Rectal smooth muscle tissue (tissue), 1 donor: ENCODE data around the gene DMRTA2.
"Not testable (repeated sequence)": the region's sequence is repeated elsewhere in the genome, so short reads cannot be mapped to it uniquely, and the experiment has no call there.

Source experiments
- H3K27ac ChIP-seq: one replicate; pipeline ENCODE4 v1.7.0; 2013; ENCODE audit warnings: low read depth, low read length, inconsistent platforms
- H3K27me3 ChIP-seq: one replicate; pipeline ENCODE4 v1.7.0; 2013; ENCODE audit warnings: low read length; ENCODE audit not compliant: control insufficient read depth, insufficient read depth
- H3K36me3 ChIP-seq: one replicate; pipeline ENCODE4 v1.7.0; 2013; ENCODE audit warnings: low read length; ENCODE audit not compliant: control insufficient read depth, insufficient read depth
- H3K4me1 ChIP-seq: one replicate; pipeline ENCODE4 v1.7.0; 2013; ENCODE audit warnings: low read length; ENCODE audit not compliant: control insufficient read depth, insufficient read depth
- H3K4me3 ChIP-seq: one replicate; pipeline ENCODE4 v1.7.0; 2013; ENCODE audit warnings: low read length
- H3K9ac ChIP-seq: one replicate; pipeline ENCODE4 v1.7.0; 2013; ENCODE audit warnings: low read length

Gene DMRTA2

GRCh38 chr1:50412813-50413476 lies 10.3 kb downstream of the DMRTA2 start:
- no peak overlapping the region for H3K9ac ChIP-seq
- H3K27ac ChIP-seq = no peak overlapping the region
- H3K36me3 ChIP-seq = no peaks in the 10 kb centered on the region
- no peak overlapping the region for H3K4me3 ChIP-seq
- peaks cover 20% of the 10 kb centered on the region for H3K27me3 ChIP-seq
- H3K4me1 ChIP-seq = no peaks in the 10 kb centered on the region

- Histone ChIP-seq H3K27me3 (no peaks in the 10 kb centered on the region), H3K4me3 (no peak overlapping the region), H3K4me1 (no peaks in the 10 kb centered on the region), H3K36me3 (no peaks in the 10 kb centered on the region), H3K27ac (no peak overlapping the region), H3K9ac (no peak overlapping the region)
Measured at GRCh38 chr1:50405814-50406213, 17.4 kb downstream of the DMRTA2 start.

- H3K36me3 ChIP-seq = no peaks in the 10 kb centered on the region
- no peak overlapping the region for H3K27ac ChIP-seq
- H3K9ac ChIP-seq = no peak overlapping the region
- no peaks in the 10 kb centered on the region for H3K4me1 ChIP-seq
- no peaks in the 10 kb centered on the region for H3K27me3 ChIP-seq
- H3K4me3 ChIP-seq = no peak overlapping the region
Measured at GRCh38 chr1:50393522-50394120, 29.6 kb downstream of the DMRTA2 start.

DNA sequence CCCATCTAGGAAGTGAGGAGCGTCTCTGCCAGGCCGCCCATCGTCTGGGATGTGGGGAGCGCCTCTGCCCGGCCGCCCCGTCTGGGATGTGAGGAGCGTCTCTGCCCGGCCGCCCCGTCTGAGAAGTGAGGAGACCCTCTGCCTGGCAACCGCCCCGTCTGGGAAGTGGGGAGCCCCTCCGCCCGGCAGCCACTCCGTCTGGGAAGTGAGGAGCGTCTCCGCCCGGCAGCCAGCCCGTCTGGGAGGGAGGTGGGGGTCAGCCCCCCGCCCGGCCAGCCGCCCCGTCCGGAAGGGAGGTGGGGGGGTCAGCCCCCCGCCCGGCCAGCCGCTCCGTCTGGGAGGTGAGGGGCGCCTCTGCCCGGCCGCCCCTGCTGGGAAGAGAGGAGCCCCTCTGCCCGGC lies 41.7 kb downstream of the DMRTA2 start:
- not testable (repeated sequence) for H3K4me1 ChIP-seq, H3K9ac ChIP-seq, H3K27ac ChIP-seq, H3K36me3 ChIP-seq, H3K4me3 ChIP-seq, H3K27me3 ChIP-seq

GRCh38 chr1:50378770-50379169 lies 44.5 kb downstream of the DMRTA2 start:
- Histone ChIP-seq H3K4me3 (no peak overlapping the region), H3K4me1 (no peaks in the 10 kb centered on the region), H3K9ac (no peak overlapping the region), H3K27me3 (no peaks in the 10 kb centered on the region), H3K36me3 (no peaks in the 10 kb centered on the region), H3K27ac (no peak overlapping the region)

DNA sequence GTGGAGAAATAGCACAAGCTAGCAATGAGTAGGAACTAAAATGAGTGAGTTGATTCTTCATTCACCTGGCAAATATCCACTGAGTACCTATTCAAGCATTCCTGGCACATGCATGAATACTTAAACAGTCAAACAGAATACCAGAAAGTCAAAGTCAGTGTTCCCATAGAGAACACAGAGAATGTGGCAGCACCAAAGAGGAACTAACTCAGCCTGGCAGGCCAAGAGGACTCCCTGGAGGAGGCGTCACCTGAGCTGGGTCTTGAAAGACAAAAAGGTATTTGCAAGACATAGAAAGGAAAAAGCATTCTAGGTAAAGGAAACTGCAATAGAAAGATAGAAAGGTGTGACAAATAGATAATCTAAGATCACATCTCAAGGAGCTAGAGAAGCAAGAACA lies 49.7 kb downstream of the DMRTA2 start:
- H3K27me3 ChIP-seq = no peaks in the 10 kb centered on the region
- H3K4me1 ChIP-seq = no peaks in the 10 kb centered on the region
- no peak overlapping the region for H3K27ac ChIP-seq
- H3K4me3 ChIP-seq = no peak overlapping the region
- H3K36me3 ChIP-seq = no peaks in the 10 kb centered on the region
- H3K9ac ChIP-seq = no peak overlapping the region

DNA sequence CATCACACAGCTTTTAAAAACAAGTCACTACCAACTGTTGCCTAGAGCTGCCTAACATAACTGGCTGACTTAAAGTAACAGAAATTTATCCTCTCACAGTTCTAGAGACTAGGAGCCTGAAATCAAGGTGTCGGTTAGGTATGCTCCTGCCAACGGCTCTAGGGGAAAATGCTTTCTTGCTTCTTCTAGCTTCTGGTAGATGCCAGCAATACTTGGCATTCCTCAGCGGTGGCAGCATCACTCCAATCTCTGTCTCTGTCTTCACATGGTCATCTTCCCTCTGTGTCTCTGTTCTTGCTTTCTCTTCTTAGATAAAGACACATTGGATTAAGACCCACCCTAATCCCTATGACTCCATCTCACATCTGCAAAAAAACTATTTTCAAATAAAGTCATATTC lies 51.5 kb downstream of the DMRTA2 start:
- Histone ChIP-seq H3K4me1 (no peaks in the 10 kb centered on the region), H3K27me3 (no peaks in the 10 kb centered on the region), H3K36me3 (no peaks in the 10 kb centered on the region), H3K9ac (no peak overlapping the region), H3K4me3 (no peak overlapping the region), H3K27ac (no peak overlapping the region)

GRCh38 chr1:50369830-50370229 lies 53.4 kb downstream of the DMRTA2 start:
- Histone ChIP-seq H3K27me3 (no peaks in the 10 kb centered on the region), H3K9ac (no peak overlapping the region)

DNA sequence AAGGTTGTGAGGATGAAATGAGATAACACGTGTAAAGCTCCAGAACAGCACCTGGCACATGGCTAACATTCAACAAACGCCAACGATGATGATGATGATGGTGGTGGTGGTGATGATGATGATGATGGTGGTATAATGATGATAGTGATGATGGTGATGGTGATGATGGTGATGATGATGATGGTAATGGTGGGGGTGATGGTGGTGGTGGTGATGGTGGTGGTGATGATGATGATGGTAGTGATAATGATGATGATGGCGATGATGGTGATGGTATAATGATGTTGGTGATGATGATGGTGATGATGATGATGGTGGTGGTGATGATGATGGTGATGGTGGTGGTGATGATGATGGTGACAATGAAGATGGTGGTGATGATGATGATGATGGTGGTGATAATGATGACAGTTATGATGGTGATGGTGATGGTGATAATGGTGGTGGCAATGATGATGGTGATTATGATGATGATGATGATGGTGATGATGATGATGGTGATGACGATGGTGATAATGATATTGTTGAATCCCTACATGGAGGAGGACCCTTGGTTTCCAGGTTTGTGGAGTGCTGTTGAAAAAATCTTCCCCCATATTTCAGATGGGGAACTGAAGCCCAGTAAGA lies 54.1 kb downstream of the DMRTA2 start:
- Histone ChIP-seq H3K4me3 (no peak overlapping the region), H3K36me3 (no peaks in the 10 kb centered on the region), H3K27me3 (no peaks in the 10 kb centered on the region), H3K4me1 (no peaks in the 10 kb centered on the region), H3K9ac (no peak overlapping the region), H3K27ac (no peak overlapping the region)

More at GRCh38 chr1:50369830-50370229, 53.4 kb downstream of the DMRTA2 start:
- H3K4me1 ChIP-seq = no peaks in the 10 kb centered on the region
- H3K4me3 ChIP-seq = no peak overlapping the region
- no peaks in the 10 kb centered on the region for H3K36me3 ChIP-seq
- no peak overlapping the region for H3K27ac ChIP-seq

DNA sequence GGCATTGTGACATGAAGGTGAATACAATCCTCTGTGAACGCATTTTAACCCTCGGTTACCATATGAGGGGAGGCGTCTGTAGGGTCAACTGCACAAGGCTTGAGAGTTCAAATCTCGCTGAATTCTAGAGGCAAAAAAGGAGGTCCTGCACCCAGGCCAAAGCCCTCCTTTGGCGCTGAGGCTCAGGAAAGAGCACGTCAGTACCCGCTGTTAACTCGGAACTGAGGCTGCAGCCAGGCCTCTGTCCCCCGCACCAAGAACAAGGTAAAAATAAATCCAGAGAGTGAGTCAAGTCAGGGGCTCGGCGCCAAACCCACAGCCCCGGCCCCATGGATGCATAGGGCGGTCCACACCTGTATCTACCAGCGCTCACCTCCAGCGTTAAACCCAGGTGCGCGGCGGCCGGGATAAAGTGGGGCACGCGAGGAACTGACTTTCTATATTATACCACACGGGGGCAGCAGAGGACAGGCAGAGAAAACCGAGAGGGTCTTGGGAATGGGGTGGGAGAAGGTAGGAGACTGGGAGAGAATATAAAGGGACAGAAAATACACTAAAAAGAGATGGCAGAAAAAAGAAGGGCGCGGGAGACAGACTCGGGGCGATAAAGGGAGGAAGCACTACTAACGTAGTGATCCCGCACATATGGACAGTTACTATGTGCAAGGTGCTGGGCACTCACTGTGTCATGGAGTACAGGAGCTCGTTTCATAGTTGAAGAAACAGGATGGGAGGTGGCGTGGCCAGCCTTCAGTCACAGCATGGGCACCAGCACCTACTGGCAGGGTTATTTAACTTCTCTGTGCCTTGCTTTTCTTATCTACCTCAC lies 54.9 kb downstream of the DMRTA2 start:
- Histone ChIP-seq H3K27ac (no peak overlapping the region), H3K9ac (no peak overlapping the region), H3K4me1 (no peaks in the 10 kb centered on the region), H3K36me3 (no peaks in the 10 kb centered on the region), H3K4me3 (no peak overlapping the region), H3K27me3 (no peaks in the 10 kb centered on the region)
